GM10847 (cell line): ENCODE measurements around the gene HDAC4.

Experiments
- POLR2A ChIP-seq: IDR thresholded peaks from 2 replicates; pipeline ENCODE4 v1.6.1; 2011; ENCODE audit not compliant: insufficient read length; ENCODE audit errors: extremely low read depth

The HDAC4 gene

DNA sequence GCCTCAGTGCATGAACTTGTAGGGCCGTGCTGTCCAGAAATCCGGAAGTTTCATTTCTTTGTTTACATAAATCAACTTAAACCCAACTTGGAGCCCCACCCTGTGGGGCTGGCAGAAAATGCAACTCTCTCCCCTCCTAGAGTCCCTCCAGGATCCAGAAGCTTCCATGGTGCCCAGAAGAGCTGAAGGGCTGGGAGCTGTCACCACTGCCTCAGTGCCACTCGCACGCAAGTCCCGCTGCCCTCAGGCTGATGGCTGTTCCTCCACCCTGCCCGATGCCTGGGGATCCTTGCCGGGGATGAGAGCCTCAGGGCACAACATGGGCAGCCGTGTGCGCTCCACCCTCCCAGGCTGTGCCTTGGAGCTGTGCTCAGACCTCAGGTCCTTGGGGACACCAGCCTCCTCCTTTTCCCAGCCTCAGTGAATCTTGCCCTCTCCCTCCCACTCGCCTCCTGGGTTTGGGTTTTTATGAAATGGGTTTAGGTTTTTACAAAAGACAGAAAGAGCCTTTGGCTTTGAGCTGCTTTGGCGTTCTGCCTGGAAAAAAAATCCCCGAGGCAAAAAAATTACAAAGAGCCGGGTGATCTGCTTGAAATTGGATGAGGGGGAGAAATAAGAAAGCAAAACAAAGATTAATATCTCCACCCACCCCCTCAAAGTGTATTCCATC lies 397.7 kb downstream of the HDAC4 start:
- TF ChIP-seq POLR2A, result no peak

DNA sequence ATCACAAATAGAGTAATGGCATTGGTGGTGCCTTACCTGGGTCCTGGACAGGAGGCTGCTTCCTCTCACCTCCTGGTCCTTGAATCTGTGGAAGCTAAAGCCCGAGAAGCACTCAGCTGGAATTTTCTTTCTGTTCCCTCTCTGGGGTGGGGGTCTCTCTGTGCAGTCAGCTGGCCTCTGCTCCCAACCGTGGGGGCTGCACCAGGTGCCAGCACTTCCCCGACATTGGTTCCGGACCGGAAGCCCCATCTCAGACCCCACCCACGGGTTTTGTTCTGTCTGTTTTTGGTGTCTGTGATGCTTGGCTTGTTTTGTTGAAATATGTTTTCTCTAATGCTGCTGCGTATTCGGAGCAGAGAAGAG lies 398.2 kb downstream of the HDAC4 start:
- no peak for TF ChIP-seq POLR2A

DNA sequence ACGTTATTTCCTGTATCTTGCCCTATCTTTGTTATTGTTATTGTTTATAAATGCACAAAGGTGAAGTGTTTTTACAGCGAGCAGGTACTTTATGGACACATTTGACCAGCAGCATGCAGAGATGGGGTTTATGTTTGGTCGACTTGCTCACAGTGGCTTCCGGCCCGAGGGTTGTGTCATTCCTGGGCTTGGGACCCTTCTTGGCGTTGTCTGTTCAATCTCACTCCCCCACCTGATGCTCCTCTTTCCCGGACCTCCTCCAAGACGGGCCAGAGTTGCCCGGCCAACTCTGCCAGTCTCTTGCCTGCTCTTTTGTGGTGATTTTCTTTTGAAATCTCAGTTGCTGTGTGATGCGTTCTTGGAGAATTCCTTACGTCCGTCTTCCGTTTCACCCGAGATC lies 399.0 kb downstream of the HDAC4 start:
- TF ChIP-seq POLR2A, result no peak

DNA sequence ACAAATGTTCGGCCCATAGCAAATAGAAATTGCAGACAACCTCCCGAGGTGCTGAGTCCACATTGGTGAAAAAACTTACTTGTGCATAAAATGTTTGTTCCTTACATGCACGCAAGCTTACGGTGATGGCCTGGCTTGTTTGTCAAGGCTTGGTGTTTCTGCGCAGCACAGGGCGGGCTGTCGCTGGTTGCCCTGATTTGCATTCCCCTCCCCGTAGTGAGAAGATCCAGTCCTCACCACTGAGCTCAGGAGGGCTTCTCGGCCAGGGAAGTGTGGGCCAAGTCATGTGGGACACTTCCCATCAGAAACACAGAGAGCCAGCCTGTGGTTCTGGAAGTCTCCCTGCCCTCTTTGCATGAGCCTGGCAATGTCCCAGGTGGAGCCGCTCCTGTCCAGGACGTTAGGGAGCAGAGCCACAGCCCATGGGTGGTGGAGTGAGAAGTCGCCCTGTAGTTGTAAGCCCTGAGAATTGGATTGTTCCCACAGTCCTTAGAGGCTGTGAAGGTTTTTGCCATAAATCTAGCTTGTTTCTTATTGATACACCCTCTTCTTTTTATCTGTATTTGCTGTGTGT lies 400.2 kb downstream of the HDAC4 start:
- TF ChIP-seq POLR2A, result no peak

DNA sequence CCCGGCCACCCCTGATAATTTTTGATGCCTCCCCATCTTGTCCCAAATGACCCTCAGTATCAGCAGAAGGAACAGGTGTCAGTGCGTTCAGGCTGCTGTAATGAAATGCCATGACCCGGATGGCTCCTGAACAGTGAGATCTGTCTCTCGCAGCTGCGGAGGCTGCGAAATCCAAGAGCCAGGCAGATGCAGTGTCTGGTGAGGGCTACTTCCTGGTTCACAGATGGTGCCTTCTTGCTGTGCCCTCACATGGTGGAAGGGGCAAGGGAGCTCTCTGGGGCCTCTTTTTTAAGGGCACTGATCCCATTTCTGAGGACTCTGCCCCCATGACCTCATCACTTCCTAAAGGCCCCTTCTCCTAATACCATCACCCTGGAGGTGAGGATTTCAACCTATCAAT lies 400.7 kb downstream of the HDAC4 start:
- no peak for TF ChIP-seq POLR2A

DNA sequence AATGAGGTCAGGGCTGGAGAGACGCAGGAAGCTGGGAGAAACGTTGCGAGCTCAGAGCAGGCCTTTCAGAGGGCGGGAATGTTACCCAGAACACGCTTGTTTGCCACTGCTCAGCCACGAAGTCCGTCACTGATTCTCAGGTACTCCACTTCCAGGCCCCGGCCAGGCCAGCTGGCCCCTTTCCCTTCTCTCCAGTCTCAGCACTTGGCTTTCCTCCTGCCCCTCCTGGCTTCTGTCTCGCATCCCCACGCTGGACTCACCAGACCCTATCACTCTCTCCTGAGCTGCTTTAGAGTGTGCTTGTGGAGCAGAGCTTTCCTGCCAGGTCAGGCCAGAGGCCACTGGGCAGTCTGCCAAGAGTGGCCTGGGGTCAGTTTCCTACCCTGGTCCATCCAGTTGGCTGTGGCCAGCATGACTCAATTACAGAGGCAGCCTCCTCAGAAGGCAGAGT lies 401.5 kb downstream of the HDAC4 start:
- TF ChIP-seq POLR2A, result no peak

DNA sequence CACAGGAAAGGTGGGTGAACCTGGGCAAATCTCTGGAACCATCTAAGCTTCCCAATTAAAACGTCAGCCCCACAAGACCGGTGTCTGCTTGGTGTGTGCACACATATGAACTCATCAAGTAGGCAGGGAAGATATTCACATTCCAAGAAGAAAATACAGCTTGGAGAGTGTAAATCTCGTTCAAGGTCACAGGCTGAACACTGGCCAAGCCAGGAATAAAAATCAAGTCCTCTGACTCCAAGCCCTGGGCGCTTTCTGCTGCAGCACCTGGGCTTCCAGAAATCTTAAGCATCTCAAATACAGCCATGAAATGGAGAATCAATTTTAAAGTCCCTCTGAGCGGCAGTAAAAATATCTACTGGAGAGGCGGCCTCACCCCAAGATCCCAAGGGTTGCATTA lies 402.0 kb downstream of the HDAC4 start:
- TF ChIP-seq POLR2A, result no peak
